Loucy (cell line): Measurements from ENCODE around the gene FZD2.

Experiments used
- EZH2phosphoT487 ChIP-seq: fragments of 200-600 bp; IDR thresholded peaks from 2 replicates; pipeline ENCODE4 v1.6.1; 2018; ENCODE audit warnings: antibody characterized with exemption, mild to moderate bottlenecking, moderate library complexity, borderline replicate concordance
- TF ChIP-seq, protein P1 (sequence below): fragments of 200-600 bp; sonication (generic); conservative IDR thresholded peaks from 2 replicates; pipeline ENCODE4 v1.5.1; 2014; ENCODE audit warnings: mild to moderate bottlenecking, antibody characterized with exemption, low read length

DNA sequence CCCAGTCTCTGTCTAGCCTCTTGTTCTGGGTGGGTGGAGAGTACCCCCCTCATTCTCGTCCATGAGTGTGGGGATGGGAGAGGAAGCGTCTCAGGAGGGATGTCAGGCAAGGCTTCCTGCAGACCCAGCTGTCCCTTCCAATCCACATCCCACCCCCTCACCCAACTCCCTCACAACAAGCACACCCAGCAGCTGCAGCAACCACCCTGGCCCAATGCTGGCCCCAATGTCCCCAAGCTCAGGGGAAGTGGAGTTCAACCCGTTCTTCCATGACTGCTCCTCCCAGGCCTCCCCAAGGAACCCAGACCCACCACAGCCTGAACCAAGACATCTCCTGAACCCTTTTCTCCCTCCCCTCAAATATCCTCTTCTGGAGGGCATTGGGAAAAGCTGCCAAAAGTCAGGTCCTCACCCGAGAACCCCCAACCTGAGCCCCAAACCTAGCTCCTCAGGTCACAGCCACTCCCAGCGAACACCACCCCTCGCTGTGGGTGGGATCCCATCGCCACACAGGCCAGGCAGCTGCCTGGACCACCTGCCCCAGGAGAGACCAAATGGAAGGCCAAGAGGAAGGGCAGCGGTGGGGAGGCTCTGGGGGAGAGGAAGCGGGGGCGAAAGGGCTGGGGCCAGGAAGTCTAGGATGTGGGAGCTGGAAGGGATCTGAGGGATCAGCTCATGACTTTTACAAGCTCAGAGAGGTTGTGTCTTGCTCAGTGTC is 47.6 kb downstream of the FZD2 start:
- TF ChIP-seq, protein P1, sequence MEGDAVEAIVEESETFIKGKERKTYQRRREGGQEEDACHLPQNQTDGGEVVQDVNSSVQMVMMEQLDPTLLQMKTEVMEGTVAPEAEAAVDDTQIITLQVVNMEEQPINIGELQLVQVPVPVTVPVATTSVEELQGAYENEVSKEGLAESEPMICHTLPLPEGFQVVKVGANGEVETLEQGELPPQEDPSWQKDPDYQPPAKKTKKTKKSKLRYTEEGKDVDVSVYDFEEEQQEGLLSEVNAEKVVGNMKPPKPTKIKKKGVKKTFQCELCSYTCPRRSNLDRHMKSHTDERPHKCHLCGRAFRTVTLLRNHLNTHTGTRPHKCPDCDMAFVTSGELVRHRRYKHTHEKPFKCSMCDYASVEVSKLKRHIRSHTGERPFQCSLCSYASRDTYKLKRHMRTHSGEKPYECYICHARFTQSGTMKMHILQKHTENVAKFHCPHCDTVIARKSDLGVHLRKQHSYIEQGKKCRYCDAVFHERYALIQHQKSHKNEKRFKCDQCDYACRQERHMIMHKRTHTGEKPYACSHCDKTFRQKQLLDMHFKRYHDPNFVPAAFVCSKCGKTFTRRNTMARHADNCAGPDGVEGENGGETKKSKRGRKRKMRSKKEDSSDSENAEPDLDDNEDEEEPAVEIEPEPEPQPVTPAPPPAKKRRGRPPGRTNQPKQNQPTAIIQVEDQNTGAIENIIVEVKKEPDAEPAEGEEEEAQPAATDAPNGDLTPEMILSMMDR, result no peak
- no peak for TF ChIP-seq EZH2phosphoT487
